Amygdala (tissue), 56 donors: ENCODE data around the gene CLEC4A.
"Not testable (repeated sequence)": the region's sequence is repeated elsewhere in the genome, so short reads cannot be mapped to it uniquely, and the experiment has no call there.

Source experiments
- DNase-seq, 56 donors: peaks; one replicate each; lab custom pipeline; 2025; lab: John Stamatoyannopoulos, UW

The CLEC4A gene

DNA sequence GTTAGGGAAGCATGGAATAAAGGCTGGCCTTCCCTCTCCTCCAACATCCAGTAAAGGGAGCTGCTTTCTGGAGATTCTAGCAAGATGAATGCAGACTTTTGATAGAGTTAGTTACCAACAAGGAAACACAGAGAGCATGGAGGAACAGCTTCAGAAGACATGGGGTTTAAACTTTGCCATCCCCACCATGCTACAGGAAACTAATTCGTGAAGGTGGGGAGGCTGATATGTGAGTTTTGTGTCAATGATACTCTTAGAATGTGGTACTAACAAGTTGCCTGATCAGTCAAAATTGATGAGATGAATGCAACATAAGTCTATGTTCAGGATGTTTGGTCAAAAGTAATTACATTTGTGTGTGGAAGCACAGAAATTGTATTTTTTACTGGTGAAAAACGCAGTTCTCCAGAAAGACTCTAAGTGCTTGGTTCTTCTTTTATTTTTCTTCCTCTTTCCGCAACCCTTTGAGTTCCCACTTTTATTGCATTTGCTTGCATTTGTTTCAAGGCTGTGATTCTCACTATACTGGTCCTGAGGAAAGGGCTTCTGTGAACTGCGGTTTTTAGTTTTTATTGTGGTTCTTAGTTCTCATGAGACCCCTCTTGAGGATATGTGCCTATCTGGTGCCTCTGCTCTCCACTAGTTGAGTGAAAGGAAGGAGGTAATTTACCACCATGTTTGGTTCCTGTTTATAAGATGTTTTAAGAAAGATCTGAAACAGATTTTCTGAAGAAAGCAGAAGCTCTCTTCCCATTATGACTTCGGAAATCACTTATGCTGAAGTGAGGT, at the start of gene CLEC4A:
Gene CLEC4A (plus strand): TSS at position 494 of the 789 bp plus-strand sequence. CDS start 262 bp downstream, at position 756.
- no peak for DNase-seq

DNA sequence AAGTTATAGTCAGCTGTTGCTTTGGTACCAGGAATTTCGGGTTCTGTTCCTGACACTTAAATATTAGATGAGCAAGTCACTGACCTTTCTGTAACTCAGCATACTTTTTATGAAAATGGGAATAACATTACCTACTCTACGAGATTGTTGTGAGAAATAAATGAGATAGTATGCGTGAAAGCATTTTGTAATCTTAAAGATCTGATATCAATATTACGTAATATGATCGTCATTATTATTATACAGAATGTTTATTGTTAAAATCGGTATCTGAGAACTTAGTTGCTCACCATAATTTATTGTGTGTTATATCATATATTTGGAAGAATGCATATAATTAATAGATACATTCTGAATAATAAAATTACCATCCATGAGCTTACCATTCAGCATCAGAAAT, 47.5 kb upstream of the CLEC4A start:
- DNase-seq = no peak

DNA sequence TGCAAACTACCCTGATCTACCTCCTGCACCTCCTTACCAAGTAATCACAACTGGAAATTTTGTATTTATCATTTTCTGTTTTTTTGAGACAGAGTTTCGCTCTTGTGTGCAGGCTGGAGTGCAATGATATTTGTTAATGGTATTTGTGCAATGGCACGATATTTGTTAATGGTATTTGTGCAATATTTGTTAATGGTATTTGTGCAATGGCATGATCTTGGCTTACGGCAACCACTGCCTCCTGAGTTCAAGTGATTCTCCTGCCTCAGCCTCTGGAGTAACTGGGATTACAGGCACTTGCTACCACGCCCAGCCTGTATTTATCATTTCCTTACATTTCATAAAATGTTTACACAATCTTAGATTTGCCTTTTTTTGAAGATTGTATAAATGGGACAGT, 47.1 kb upstream of the CLEC4A start:
- DNase-seq = no peak

DNA sequence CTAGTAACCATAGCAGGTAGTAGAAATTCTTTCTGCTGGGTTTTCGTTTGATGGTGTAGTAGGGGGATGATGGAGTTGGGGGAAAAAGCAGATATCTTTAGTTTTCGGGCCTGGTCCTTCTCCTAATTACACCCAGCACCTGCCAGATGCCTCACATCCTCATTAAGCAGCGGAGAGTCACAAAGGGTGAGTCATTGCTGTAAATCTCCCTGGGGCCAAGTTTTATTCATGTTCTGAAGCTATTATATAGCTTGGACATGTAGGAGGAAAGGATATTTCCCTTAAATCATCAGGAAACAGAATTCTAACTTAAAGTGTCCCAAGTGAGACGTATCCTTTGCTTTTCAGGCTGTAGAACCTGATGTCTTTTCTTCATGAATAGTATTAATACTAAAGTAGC, 46.2 kb upstream of the CLEC4A start:
- no peak for DNase-seq

DNA sequence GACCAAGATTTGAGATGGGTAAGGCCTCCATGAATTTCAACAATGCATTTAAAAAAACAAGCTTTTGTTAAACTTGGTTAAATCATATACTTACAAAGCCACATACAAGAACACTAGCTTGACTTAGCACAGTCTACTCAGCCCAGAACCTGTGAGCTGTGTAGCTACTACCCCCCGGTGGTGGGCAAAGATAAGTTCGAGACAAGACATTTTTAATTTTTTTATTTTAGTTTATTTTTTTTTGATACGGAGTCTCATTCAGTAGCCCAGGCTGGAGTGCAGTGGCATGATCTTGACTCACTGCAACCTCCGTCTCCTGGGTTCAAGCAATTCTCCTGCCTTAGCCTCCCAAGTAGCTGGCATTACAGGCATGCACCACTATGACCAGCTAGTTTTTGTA, 45.0 kb upstream of the CLEC4A start:
- DNase-seq = peak in 14 of 56 donors; percentile 3 to 14 (median 6)

DNA sequence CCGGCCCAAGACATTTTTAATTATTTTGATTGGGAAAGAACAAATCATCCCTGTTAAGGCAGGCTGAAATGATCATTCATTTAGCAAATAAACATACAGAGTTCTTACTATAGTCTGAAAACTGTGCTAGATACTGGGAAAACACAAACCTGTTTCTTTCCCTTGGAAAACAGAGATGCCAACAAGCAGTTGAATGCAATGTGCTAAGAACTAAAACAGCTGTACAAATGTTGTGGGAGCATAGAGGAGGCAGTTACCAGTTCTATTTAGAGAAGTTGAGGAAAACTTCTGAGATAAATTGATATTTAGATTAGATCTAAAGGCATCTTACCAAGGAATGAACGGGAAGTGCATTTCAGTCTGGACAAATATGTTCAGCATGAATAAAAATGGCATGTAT, 44.5 kb upstream of the CLEC4A start:
- DNase-seq = no peak

DNA sequence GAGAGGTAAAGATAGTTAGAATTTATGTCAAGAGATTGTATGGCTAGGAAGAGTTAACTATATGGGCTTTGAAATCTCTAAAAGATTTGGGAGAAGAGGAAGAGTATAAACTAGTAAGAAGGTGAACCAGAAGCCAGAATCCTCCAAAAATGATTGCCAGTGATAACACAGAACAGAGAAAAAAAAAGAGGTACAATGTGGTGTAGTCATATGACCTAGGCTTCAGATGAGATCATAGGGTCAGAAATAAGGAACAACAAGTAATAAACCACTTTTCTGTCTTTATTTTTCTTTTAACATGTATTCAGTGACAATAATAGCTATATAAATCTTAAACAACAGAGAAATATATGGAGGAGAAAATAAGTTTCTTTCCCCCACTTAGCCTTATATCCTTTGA, 43.3 kb upstream of the CLEC4A start:
- no peak for DNase-seq

DNA sequence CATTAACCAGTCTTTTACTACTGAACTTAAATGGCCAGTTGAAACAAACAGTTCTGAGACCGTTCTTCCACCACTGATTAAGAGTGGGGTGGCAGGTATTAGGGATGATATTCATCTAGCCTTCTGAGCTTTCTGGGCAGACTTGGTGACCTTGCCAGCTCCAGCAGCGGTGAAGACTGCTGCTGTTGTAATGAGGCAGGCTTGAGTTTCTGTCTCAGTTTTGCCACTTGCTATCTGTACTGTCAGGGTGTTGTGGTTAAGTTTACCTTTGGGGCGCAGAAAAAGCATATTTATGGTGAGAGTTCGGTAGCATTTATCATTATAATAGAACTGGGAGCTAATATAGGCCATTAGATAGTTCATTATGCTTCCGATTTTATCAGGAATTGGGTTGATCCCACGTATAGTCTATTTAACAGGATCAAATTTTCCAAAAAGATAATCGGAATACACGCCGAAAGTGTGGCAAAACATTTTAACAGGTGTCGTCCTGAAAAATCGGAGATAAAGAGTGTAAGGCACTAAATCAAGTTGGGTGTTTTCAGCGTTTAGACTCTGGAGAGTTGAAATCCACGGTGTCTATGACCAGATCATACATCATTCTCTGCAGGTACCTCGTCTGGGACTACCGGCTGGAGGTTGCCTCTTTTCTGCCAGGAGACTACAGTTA, 42.0 kb upstream of the CLEC4A start:
- peak in 8 of 56 donors; percentile 1 to 13 (median 5) for DNase-seq

DNA sequence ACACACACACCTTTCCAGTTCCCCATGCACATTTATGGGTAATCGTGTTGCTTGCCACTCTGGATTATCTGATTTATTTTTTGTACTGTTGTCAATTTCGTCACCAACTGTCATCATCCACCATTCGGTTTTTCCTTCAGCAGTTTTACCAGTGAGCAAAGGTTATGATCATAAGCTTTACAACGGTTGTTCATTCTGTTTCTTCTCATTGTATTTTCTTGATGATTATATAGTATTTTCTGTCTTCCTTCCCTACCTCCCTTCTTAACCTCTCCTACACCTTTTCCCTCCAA, 40.7 kb upstream of the CLEC4A start:
- DNase-seq = no peak

DNA sequence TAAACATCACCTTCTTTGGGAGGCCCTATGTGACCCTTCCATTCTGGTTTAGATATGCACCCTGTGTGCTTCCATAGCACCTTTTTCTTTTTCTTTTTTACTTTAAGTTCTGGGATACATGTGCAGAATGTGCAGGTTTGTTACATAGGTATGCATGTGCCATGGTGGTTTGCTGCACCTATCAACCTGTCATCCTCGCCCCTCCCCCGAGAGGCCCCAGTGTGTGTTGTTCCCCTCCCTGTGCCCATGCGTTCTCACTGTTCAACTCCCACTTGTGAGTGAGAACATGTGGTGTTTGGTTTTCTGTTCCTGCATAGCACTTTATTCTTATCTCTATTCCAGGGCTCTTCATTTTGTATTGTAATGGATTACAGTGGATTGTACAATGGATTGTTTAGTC, 39.1 kb upstream of the CLEC4A start:
- not testable (repeated sequence) for DNase-seq

DNA sequence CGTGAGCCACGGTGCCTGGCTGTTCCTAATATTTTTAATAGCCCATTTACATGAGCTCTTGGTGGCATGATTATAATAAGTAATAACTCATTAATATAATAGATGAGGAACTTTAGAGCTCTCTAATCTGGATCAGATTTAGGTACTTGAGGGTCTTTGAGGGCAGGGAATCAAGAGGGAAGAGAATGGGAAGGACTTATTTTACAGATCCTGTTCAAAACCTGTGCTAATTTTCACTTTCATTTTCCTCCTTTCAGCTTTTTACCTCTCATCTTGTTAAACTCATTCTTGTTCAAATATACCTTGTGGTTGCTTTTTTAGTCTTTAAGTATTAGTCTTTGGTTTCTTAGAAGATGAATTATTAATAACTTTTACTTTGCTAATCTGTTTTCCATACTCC, 35.8 kb upstream of the CLEC4A start:
- DNase-seq = no peak

DNA sequence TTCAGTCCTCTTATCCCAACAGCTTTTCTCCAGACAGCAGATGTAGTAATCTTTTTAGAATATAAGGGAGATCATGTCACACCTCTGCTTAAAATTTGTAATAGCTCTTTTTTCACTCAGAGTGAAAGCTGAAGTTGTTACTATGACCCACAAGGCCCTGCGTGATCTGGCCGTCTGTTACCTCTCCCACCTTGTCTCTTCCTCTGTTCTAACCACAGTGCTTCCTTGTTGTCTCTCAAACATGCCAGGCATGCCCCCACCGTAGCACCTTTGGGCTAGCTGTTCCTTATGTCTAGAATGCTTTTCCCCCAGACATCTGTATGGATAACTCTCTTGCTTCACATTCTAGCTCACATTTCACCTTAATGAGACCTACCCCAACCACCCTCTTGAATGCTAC, 34.8 kb upstream of the CLEC4A start:
- no peak for DNase-seq

DNA sequence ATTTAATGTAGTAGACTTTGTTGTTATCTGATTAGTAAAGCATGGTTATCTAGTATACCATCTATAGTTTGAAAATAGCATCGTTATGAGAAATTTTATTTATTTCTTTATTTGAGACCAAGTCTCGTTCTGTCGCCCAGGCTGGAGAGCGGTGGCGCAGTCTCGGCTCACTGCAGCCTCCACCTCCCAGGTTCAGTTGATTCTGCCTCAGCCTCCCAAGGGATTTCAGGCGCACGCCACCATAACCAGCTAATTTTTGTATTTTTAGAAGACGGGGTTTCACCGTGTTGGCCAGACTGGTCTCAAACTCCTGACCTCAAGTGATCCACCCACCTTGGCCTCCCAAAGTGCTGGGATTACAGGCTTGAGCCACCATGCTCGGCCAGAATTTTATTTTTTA, 34.1 kb upstream of the CLEC4A start:
- DNase-seq = not testable (repeated sequence)

DNA sequence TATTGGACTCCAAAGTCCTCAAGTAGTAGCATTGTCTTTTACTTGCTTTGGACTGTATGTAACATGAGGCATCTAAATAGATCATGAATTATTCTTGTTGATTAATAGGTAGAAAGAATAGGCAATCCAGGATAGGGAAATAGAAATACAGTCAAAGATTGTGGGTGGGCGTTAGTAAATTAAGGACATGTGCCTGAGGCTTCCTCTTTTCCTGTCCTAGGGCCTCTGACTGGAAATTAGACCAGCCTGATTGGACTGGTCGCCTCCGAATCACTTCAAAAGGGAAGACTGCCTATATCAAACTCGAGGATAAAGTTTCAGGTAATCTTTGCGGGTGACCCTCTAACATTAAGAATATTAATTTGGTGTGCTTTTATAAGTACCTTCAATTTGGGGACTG, 33.7 kb upstream of the CLEC4A start:
- no peak for DNase-seq

DNA sequence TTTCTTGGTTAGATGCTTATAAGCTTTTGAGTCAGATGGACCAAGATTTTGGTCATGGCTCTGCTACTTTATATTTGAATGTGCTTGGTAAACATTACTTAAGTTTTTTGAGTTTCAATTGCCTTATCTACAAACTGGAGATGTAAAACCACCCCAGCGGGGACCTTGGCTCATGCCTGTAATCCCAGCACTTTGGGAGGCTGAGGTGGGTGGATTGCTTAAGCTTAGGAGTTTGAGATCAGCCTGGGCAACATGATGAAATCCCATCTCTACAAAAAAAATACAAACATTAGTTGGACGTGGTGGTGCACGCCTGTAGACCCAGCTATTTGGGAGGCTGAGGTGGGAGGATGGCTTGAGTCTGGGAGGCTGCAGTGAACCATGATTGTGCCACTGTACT, 30.1 kb upstream of the CLEC4A start:
- no peak for DNase-seq

DNA sequence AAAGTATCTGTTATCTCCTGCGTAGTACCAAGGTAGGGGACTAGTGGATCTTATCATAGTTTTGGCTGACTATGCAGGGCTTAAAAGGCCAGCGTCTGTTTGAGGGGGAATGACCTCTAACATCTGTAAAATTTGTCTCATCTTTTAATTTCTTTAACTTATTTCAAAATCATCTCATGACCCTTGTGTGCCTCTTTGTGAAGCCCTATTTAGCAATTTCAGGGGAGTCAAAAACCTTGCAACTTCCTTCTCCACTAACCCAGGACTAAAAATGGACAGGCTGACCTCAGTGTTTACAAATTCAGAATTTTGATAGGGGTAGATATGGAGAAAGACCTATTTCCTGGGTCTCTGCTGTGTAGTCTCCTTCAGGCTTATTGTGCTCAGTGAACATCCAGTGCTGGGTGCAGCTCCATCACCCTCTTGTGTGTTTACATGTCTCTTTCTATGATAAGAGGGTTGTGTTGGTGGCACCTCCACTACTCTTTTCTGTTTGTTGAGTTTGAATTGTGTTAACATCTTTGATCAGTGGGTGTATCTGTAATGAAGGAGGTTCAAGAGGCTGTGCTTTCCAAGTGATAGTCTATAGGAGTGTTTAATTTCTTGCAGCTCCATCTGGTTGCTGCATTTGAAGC, 27.0 kb upstream of the CLEC4A start:
- DNase-seq = no peak

DNA sequence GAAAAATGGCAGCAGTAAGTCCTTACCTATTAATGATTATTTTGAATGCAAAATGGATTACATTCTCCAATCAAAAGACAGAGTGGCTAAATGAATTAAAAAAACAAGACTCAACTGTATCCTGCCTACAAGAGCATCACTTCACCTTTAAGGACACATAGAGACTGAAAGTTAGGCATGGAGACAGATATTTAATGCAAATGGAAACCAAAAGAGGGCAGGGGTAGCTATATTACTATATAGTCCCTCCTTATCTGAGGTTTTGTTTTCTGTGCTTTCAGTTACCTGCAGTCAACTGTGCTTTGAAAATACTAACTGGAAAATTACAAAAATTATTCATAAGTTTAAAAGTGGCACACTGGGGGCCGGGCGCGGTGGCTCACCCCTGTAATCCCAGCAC, 24.2 kb upstream of the CLEC4A start:
- DNase-seq = no peak

DNA sequence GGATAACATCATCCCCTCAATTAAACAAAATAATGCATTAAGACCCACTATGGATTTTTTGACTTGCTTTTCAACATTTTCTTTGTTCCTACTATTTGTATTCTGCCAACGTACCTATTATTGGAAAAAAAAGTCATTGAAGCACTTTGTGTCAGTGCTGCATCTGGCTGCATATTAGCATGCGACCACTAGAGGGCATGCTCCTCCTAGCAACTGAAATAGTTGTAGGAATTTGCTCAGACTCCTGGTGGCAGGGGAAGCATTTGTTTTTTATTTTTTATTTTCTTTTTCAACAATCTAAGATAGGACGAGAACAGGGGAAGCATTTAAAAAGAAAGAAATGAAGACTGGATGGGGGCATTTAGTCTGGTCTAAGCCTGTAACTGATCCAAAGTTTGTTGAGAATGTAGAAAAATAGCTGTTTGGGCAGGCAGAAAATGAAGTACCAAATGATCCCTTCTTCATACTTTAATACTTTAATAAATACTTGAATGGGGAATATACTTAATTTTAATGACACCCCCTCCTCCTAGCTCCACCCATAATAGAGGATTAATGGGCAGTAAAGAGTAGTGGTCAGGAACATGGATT, 14.5 kb upstream of the CLEC4A start:
- DNase-seq = peak in 51 of 56 donors; percentile 1 to 86 (median 47)

DNA sequence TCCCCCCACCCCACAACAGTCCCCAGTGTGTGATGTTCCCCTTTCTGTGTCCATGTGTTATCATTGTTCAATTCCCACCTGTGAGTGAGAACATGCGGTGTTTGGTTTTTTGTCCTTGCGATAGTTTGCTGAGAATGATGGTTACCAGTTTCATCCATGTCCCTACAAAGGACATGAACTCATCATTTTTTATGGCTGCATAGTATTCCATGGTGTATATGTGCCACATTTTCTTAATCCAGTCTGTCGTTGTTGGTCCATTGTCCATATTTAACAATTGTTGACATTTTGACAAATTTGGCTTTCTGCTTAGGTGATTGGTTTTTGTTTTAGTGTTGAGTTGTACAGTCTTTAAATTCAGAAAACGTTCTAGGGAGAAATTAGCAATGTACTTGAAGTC, 10.3 kb upstream of the CLEC4A start:
- not testable (repeated sequence) for DNase-seq

DNA sequence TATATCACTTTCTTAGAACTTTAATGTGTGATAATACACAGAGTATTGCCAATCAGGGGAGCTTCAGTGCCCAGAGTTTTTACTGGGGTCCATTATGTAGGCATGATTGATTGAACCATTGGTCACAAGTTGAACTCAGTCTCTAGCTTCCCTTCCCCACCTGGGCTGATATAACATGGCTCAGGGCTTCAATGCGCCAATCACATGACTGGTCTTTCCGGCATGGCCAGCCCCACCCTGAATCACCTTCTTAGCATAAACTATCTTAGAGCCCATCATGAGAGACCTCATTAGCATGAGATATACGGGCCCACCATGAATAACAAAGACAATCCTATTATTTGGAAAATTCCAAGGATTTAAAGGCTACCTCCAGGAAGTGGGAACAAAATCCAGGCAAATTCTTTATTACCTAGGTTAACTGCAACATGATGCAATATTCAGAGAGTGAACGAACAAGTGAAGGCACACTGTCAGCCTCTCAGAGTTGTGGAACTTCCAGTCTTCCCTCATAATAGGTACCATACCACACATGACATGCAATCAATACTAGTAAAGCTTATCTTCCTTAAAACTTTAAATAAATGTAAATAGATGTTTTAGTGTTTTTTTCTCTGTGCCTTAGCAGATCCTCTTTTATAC, 3.2 kb upstream of the CLEC4A start:
- DNase-seq = no peak

DNA sequence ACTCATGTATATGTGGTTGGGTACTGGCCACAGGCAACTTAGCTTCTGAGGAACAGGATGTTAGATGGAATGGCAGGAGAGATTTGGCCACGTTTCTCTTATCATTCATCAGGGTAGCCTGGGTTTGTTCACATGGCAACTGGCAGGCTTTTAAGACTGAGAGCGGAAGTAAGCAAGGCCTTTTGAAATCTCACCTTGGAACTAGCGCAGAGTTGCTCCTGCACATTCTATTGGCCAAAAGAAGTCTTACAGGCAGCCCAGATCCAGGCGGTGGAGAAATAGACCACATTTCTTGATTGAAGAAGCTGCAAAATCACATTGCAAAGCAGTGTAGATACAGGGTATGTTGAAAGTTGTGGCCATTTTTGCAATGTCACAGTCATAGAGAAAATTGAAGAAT, 3.7 kb downstream of the CLEC4A start:
- DNase-seq = no peak
